ENCODE data around the gene PEBP1. TPM values are rescaled to one million over a fixed set of nuclear protein-coding genes. Genes with fewer than 3 reads are reported as not detected.

The PEBP1 gene
- total and polyA plus RNA-seq, 10 of the 15 experiments (the other 5 are each of a cell fraction or from before 2014, with no cell fraction given), result 79.4 to 415 (median 206) TPM

GRCh38 chr12:118183711-118184110, 47.8 kb downstream of the PEBP1 start:
- Histone ChIP-seq H4K20me1 (ENCODE audit: control insufficient read depth, insufficient read depth) (no peaks in the 10 kb centered on the region), H3K9ac (ENCODE audit: control insufficient read depth, insufficient read depth, low read length) (no peak overlapping the region), H2AFZ (ENCODE audit: control insufficient read depth, low read depth, low read length) (no peak overlapping the region), H3K79me2 (ENCODE audit: control insufficient read depth, insufficient read depth, low read length) (no peaks in the 10 kb centered on the region), H3K4me1 (ENCODE audit: control insufficient read depth, insufficient read depth, low read length) (peaks cover 27% of the 10 kb centered on the region), H3K4me3 (no peak overlapping the region), H3K9me3 (replicated peaks; ENCODE audit: control insufficient read depth, insufficient read depth, low read length) (no peaks in the 10 kb centered on the region), H3K36me3 (ENCODE audit: control insufficient read depth in 2 of 2, insufficient read depth in 2 of 2, low read length in 1 of 2) (peaks cover 9 to 12% of the 10 kb centered on the region in 2 experiments), H3K4me2 (ENCODE audit: control insufficient read depth, insufficient read depth) (0 out of 2 replicates have a peak overlapping the region, but pooled peaks have one; percentile 1), H3K27ac (ENCODE audit: control insufficient read depth, insufficient read depth) (peak overlapping the region; percentile 68; the same call in 1 of the 2 replicates), H3K27me3 (replicated peaks in 1 of 2; ENCODE audit: control insufficient read depth in 2 of 2, insufficient read depth in 2 of 2, low read length in 1 of 2) (no peaks in the 10 kb centered on the region)
- ChIA-PET CTCF (interaction anchor here (0.9 to 7.1 kb wide), 23 partner anchors 8 to 309 kb away, joined by 3 to 277 read pairs (median 5); partner anchors contain the start of genes PEBP1, SUDS3 and TAOK3), POLR2A (interaction anchor here (0.8 to 4.2 kb wide), 9 partner anchors 22 to 326 kb away, joined by 3 to 23 read pairs (median 4); partner anchors contain the start of gene SUDS3), RAD21 (ENCODE audit: unreplicated experiment) (interaction anchor here (0.7 to 9.1 kb wide), 19 partner anchors 8 to 309 kb away, joined by 3 to 166 read pairs (median 5); partner anchors contain the start of genes PEBP1, SUDS3 and TAOK3), SMC1A (ENCODE audit: uncharacterized antibody, unreplicated experiment) (interaction anchor here (0.6 to 6.5 kb wide), 25 partner anchors 9 to 222 kb away, joined by 3 to 185 read pairs (median 5); partner anchors contain the start of genes SUDS3 and TAOK3)
- no peak for FAIRE-seq
- TF ChIP-seq RCOR1 (conservative IDR thresholded peaks at IDR 0.05; ENCODE audit: low read depth, low read length) (no peak), IKZF1 (conservative IDR thresholded peaks at IDR 0.05) (0 out of 2 replicates have a peak, but pooled peaks have one; percentile 27), EED (IDR thresholded peaks at IDR 0.05; ENCODE audit: low read depth) (no peak), IKZF2 (IDR thresholded peaks at IDR 0.05) (0 out of 4 replicates have a peak, but pooled peaks of 1 of the 2 experiments have one; percentile 30), SREBF2 (IDR thresholded peaks at IDR 0.05; ENCODE audit: low read length) (no peak), NRF1 (conservative IDR thresholded peaks at IDR 0.05; ENCODE audit: low read depth, low read length) (no peak), MYB (IDR thresholded peaks at IDR 0.05; ENCODE audit: borderline replicate concordance, low read depth, low read length) (no peak), POLR2AphosphoS2 (IDR thresholded peaks at IDR 0.05; ENCODE audit: low read depth, low read length) (no peak), CREM (IDR thresholded peaks at IDR 0.05; ENCODE audit: low read depth) (no peak), RB1 (IDR thresholded peaks at IDR 0.05; ENCODE audit: borderline replicate concordance) (no peak), NR2F1 (conservative IDR thresholded peaks at IDR 0.05) (no peak)
- TF ChIP-seq, protein P1, sequence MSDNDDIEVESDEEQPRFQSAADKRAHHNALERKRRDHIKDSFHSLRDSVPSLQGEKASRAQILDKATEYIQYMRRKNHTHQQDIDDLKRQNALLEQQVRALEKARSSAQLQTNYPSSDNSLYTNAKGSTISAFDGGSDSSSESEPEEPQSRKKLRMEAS (IDR thresholded peaks at IDR 0.05; ENCODE audit: low read depth, low read length), result no peak
- TF ChIP-seq, protein P2, sequence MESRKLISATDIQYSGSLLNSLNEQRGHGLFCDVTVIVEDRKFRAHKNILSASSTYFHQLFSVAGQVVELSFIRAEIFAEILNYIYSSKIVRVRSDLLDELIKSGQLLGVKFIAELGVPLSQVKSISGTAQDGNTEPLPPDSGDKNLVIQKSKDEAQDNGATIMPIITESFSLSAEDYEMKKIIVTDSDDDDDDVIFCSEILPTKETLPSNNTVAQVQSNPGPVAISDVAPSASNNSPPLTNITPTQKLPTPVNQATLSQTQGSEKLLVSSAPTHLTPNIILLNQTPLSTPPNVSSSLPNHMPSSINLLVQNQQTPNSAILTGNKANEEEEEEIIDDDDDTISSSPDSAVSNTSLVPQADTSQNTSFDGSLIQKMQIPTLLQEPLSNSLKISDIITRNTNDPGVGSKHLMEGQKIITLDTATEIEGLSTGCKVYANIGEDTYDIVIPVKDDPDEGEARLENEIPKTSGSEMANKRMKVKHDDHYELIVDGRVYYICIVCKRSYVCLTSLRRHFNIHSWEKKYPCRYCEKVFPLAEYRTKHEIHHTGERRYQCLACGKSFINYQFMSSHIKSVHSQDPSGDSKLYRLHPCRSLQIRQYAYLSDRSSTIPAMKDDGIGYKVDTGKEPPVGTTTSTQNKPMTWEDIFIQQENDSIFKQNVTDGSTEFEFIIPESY (IDR thresholded peaks at IDR 0.05), result no peak
- DNase-seq (ENCODE audit: low read depth, low spot score), result no peak
- intact Hi-C loops (cut with micrococcal nuclease; ENCODE audit: unreplicated experiment) (loop anchor here (2.0 to 5.0 kb wide), 3 partner anchors 54 to 174 kb away; no protein-coding TSS in a partner anchor), in situ Hi-C loops (cut with MboI) (loop anchor here (5.0 kb wide), 1 partner anchor 189 kb away; the partner anchor contains the start of gene TAOK3)
- no TSS peak for BruUV-seq (replicated peaks)
- peak; percentile 24; the same call in 2 of the 3 replicates for ATAC-seq

Data from GM12878 (cell line).